Endothelial cell of umbilical vein (primary cell): ENCODE measurements around the gene ARHGEF26.

Experiments used
- CTCF ChIP-seq, 2 donors: IDR thresholded peaks; 1 replicate in 1 of 2; 2 replicates in 1 of 2; pipeline ENCODE4 v1.5.1; 2011; ENCODE audit warnings: low read length in 2 of 2, mild to moderate bottlenecking in 2 of 2, moderate library complexity in 2 of 2, control low read depth in 1 of 2, inconsistent platforms in 1 of 2, low read depth in 1 of 2; ENCODE audit not compliant: insufficient read depth in 1 of 2; ENCODE audit errors: extremely low read depth in 1 of 2
- EZH2 ChIP-seq: IDR thresholded peaks from 2 replicates; pipeline ENCODE4 v1.6.1; 2012; ENCODE audit warnings: borderline replicate concordance, low read depth, mild to moderate bottlenecking, moderate library complexity, low read length, inconsistent platforms; ENCODE audit not compliant: severe bottlenecking
- FOS ChIP-seq: IDR thresholded peaks from 2 replicates; pipeline ENCODE4 v1.6.1; 2011; ENCODE audit warnings: mild to moderate bottlenecking, low read length, moderate library complexity, borderline replicate concordance; ENCODE audit not compliant: insufficient read depth
- JUN ChIP-seq: IDR thresholded peaks from 2 replicates; pipeline ENCODE4 v1.6.1; 2011; ENCODE audit warnings: borderline replicate concordance, low read depth; ENCODE audit not compliant: insufficient read length, insufficient read depth
- MAX ChIP-seq: IDR thresholded peaks from 2 replicates; pipeline ENCODE4 v1.6.1; 2011; ENCODE audit not compliant: insufficient read depth, insufficient read length
- POLR2A ChIP-seq: IDR thresholded peaks from 2 replicates; pipeline ENCODE4 v1.6.1; 2012; ENCODE audit warnings: low read depth, mild to moderate bottlenecking, control low read depth, low read length
- POLR2AphosphoS5 ChIP-seq: IDR thresholded peaks from 2 replicates; pipeline ENCODE4 v1.6.1; 2012; ENCODE audit warnings: low read depth, mild to moderate bottlenecking, control low read depth, low read length, moderate library complexity; ENCODE audit not compliant: insufficient read depth

- TF ChIP-seq POLR2AphosphoS5 (no peak), EZH2 (no peak), CTCF (IDR thresholded peaks at IDR 0.05; ENCODE audit: extremely low read depth in 1 of 2, insufficient read depth in 1 of 2, low read depth in 1 of 2, low read length in 2 of 2) (no peak), POLR2A (no peak), JUN (no peak), FOS (no peak), MAX (no peak)
These were observed 120.3 kb downstream of the ARHGEF26 start for GRCh38 chr3:154241496-154241895.
